OCI-LY1 (cell line): Measurements from ENCODE around the gene COL16A1.

ENCODE experiments used
- H2AFZ ChIP-seq: fragments of 200-600 bp; sonication (generic), shearing (Covaris generic); 2 replicates; pipeline ENCODE4 v1.6.0; 2014; ENCODE audit warnings: antibody characterized with exemption, mild to moderate bottlenecking, low read length
- H3F3A ChIP-seq: fragments of 200-600 bp; sonication (generic), shearing (Covaris generic); 2 replicates; pipeline ENCODE4 v1.6.0; 2014; ENCODE audit warnings: mild to moderate bottlenecking, antibody characterized with exemption, low read length, moderate library complexity; ENCODE audit not compliant: insufficient read depth
- H3K27ac ChIP-seq: fragments of 200-600 bp; sonication (generic); 2 replicates; pipeline ENCODE4 v1.5.1; 2014; ENCODE audit warnings: low read length, mixed run types, mild to moderate bottlenecking, low read depth; ENCODE audit not compliant: poor library complexity, severe bottlenecking
- H3K27me3 ChIP-seq: fragments of 200-600 bp; sonication (generic); 2 replicates; pipeline ENCODE4 v1.6.0; 2014; ENCODE audit warnings: antibody characterized with exemption, mild to moderate bottlenecking, low read length, moderate library complexity; ENCODE audit not compliant: insufficient read depth
- H3K36me3 ChIP-seq: fragments of 200-600 bp; sonication (generic); 2 replicates; pipeline ENCODE4 v1.6.1; 2014; ENCODE audit warnings: mild to moderate bottlenecking, antibody characterized with exemption, low read length, moderate library complexity, mixed read lengths; ENCODE audit not compliant: insufficient read depth
- H3K4me1 ChIP-seq: fragments of 200-600 bp; sonication (generic); 2 replicates; pipeline ENCODE4 v1.5.1; 2014; ENCODE audit warnings: mild to moderate bottlenecking, low read length, moderate library complexity; ENCODE audit not compliant: insufficient read depth, severe bottlenecking
- H3K4me2 ChIP-seq: fragments of 200-600 bp; sonication (generic), shearing (Covaris generic); 2 replicates; pipeline ENCODE4 v1.6.1; 2014; ENCODE audit warnings: low read length
- H3K4me3 ChIP-seq: fragments of 200-600 bp; sonication (generic); 2 replicates; pipeline ENCODE4 v1.5.1; 2014; ENCODE audit warnings: low read length, low read depth, mild to moderate bottlenecking, mixed read lengths; ENCODE audit not compliant: poor library complexity, severe bottlenecking
- H3K79me2 ChIP-seq: fragments of 200-600 bp; shearing (Covaris generic); 2 replicates; pipeline ENCODE4 v1.6.1; 2016; ENCODE audit warnings: mixed run types, low read length, mixed read lengths; ENCODE audit not compliant: insufficient read depth
- H3K9ac ChIP-seq: fragments of 200-600 bp; sonication (generic), shearing (Covaris generic); 2 replicates; pipeline ENCODE4 v1.6.1; 2014; ENCODE audit warnings: mild to moderate bottlenecking, low read length, mixed read lengths
- H3K9me2 ChIP-seq: fragments of 200-600 bp; sonication (generic), shearing (Covaris generic); 2 replicates; pipeline ENCODE4 v1.6.1; 2014; ENCODE audit warnings: low read depth, mild to moderate bottlenecking, low read length, mixed read lengths
- H3K9me3 ChIP-seq: fragments of 200-600 bp; shearing (Covaris generic); 2 replicates; pipeline ENCODE4 v1.6.1; 2014; ENCODE audit warnings: low read length, mixed read lengths
- H4K20me1 ChIP-seq: fragments of 200-600 bp; sonication (generic), shearing (Covaris generic); 2 replicates; pipeline ENCODE4 v1.6.0; 2016; ENCODE audit warnings: mild to moderate bottlenecking, low read length; ENCODE audit not compliant: insufficient read depth
- EZH2 ChIP-seq: fragments of 200-600 bp; sonication (generic), shearing (Covaris generic); IDR thresholded peaks from 2 replicates; pipeline ENCODE4 v1.8.0; 2017; ENCODE audit warnings: borderline replicate concordance, mixed run types, mild to moderate bottlenecking, antibody characterized with exemption, low read length, moderate library complexity, mixed read lengths
- TF ChIP-seq, protein P1 (sequence below): fragments of 200-600 bp; sonication (generic), shearing (Covaris generic); IDR thresholded peaks from 2 replicates; pipeline ENCODE4 v1.5.1; 2017; ENCODE audit warnings: mild to moderate bottlenecking, antibody characterized with exemption, low read length, moderate library complexity, mixed read lengths

Gene COL16A1

DNA sequence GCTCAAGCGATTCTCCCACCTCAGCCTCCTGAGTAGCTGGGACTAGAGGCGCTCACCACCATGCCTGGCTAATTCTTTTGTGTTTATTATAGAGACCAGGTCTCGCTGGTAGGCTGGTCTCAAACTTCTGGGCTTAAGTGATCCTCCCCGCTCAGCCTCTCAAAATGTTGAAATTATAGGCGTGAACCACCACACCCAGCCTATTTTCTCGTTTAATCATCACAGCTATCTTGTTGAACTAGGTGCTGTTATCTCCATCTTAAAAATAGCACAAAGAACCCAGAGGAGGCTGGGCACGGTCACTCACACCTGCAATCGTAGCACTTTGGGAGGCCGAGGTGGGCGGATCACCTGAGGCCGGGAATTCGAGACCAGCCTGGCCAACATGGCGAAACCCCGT, 28.1 kb downstream of the COL16A1 start:
- Histone ChIP-seq H4K20me1 (no peaks in the 10 kb centered on the region), H3K4me3 (no peak overlapping the region), H3K79me2 (no peaks in the 10 kb centered on the region), H3K9me3 (no peaks in the 10 kb centered on the region), H3K27me3 (no peaks in the 10 kb centered on the region), H3K4me1 (no peaks in the 10 kb centered on the region), H3K36me3 (no peaks in the 10 kb centered on the region), H3K9me2 (no peaks in the 10 kb centered on the region), H2AFZ (no peak overlapping the region), H3K4me2 (no peak overlapping the region), H3K9ac (no peak overlapping the region), H3F3A (no peaks in the 10 kb centered on the region), H3K27ac (no peak overlapping the region)
- TF ChIP-seq, protein P1, sequence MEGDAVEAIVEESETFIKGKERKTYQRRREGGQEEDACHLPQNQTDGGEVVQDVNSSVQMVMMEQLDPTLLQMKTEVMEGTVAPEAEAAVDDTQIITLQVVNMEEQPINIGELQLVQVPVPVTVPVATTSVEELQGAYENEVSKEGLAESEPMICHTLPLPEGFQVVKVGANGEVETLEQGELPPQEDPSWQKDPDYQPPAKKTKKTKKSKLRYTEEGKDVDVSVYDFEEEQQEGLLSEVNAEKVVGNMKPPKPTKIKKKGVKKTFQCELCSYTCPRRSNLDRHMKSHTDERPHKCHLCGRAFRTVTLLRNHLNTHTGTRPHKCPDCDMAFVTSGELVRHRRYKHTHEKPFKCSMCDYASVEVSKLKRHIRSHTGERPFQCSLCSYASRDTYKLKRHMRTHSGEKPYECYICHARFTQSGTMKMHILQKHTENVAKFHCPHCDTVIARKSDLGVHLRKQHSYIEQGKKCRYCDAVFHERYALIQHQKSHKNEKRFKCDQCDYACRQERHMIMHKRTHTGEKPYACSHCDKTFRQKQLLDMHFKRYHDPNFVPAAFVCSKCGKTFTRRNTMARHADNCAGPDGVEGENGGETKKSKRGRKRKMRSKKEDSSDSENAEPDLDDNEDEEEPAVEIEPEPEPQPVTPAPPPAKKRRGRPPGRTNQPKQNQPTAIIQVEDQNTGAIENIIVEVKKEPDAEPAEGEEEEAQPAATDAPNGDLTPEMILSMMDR, result no peak
- no peak for TF ChIP-seq EZH2

DNA sequence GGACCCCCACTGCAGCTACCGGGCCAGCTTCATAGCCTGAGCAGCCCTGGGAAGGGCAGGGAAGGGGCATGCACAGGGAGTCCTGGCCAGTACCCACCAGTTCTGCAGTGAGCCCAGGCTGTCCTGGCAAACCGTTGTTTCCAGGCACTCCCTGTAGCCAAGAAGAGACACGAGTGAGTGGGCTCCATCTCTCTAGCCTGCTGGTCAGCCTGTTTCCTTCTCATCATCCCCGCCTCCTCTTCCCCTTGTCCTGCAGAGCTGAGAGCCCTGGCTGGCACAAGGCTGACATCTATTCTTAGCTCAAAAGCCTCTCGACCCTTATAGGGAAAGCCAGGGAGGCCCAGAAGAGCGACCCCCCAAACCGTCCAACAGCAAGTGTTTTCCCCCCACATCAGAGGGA, 28.7 kb downstream of the COL16A1 start:
- no peaks in the 10 kb centered on the region for H3K9me3 ChIP-seq
- no peaks in the 10 kb centered on the region for H3K4me1 ChIP-seq
- H3K27ac ChIP-seq, result no peak overlapping the region
- H4K20me1 ChIP-seq, result no peaks in the 10 kb centered on the region
- H2AFZ ChIP-seq, result no peak overlapping the region
- H3K36me3 ChIP-seq, result no peaks in the 10 kb centered on the region
- H3K9ac ChIP-seq, result no peak overlapping the region
- H3K27me3 ChIP-seq, result no peaks in the 10 kb centered on the region
- TF ChIP-seq EZH2, result no peak
- TF ChIP-seq, protein P1, result no peak
- H3K9me2 ChIP-seq, result no peaks in the 10 kb centered on the region
- no peak overlapping the region for H3K4me2 ChIP-seq
- H3K4me3 ChIP-seq, result no peak overlapping the region
- H3K79me2 ChIP-seq, result no peaks in the 10 kb centered on the region
- no peaks in the 10 kb centered on the region for H3F3A ChIP-seq

DNA sequence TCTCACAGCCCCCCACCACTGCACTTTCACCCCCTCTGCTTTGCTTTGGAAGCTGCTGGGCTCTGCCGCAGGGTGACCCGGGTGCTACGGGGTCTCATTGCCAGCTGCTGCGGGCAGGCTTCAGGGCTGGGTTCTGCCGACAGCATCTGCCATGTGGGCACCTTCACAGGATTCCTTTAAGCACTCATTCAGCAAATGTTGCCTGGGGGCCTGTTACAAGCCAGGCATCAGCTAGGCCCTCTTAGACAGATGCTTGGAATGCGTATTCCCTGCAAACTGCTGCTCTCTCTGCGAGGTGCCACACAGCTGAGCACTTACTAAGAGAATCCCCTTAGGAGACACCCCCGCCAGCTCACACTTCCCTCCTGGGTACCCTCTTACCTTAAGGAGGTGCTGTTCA, 29.2 kb downstream of the COL16A1 start:
- no peaks in the 10 kb centered on the region for H3K9me3 ChIP-seq
- no peak overlapping the region for H3K9ac ChIP-seq
- no peaks in the 10 kb centered on the region for H4K20me1 ChIP-seq
- no peaks in the 10 kb centered on the region for H3K4me1 ChIP-seq
- H3K79me2 ChIP-seq, result no peaks in the 10 kb centered on the region
- no peaks in the 10 kb centered on the region for H3K27me3 ChIP-seq
- H3K9me2 ChIP-seq, result no peaks in the 10 kb centered on the region
- H2AFZ ChIP-seq, result no peak overlapping the region
- no peak overlapping the region for H3K4me3 ChIP-seq
- no peak for TF ChIP-seq EZH2
- TF ChIP-seq, protein P1, result no peak
- no peaks in the 10 kb centered on the region for H3K36me3 ChIP-seq
- H3F3A ChIP-seq, result no peaks in the 10 kb centered on the region
- H3K27ac ChIP-seq, result no peak overlapping the region
- no peak overlapping the region for H3K4me2 ChIP-seq
